ENCODE data around the gene SLIT1. TPM values are rescaled to one million over a fixed set of nuclear protein-coding genes. Genes with fewer than 3 reads are reported as not detected.

SLIT1 gene
- total RNA-seq, 1 donor from 2014 or later: under 0.01 TPM

DNA sequence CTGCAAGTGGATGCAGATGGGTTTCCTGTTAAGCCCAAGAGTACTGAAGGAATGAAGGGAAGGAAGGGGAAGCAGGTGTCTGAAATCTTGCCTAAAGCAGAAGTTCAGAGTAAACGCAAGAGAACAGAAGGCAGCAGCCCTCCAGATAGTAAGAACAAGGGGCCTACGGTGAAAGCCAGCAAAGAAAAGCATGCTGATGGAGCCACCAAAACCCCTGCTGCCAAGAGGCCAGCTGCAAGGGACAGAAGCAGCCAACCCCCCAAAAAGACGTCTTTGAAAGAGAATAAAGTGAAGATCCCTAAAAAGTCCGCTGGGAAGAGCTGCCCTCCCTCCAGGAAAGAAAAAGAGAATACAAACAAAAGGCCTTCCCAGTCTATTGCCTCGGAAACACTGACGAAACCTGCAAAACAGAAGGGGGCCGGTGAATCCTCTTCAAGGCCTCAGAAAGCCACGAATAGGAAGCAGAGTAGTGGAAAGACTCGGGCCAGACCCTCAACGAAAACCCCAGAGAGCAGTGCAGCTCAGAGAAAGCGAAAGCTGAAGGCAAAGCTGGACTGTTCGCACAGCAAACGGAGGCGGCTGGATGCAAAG is 201.1 kb downstream of the SLIT1 start:
- peak overlapping the region; percentile 31 for H3K27ac ChIP-seq (ENCODE audit: low read depth, low read length)
- peaks cover 0 to 3% (median 0%) of the 10 kb centered on the region in 3 donors for H3K4me1 ChIP-seq (ENCODE audit: control insufficient read depth in 3 of 3, insufficient read depth in 3 of 3, low read length in 3 of 3)

DNA sequence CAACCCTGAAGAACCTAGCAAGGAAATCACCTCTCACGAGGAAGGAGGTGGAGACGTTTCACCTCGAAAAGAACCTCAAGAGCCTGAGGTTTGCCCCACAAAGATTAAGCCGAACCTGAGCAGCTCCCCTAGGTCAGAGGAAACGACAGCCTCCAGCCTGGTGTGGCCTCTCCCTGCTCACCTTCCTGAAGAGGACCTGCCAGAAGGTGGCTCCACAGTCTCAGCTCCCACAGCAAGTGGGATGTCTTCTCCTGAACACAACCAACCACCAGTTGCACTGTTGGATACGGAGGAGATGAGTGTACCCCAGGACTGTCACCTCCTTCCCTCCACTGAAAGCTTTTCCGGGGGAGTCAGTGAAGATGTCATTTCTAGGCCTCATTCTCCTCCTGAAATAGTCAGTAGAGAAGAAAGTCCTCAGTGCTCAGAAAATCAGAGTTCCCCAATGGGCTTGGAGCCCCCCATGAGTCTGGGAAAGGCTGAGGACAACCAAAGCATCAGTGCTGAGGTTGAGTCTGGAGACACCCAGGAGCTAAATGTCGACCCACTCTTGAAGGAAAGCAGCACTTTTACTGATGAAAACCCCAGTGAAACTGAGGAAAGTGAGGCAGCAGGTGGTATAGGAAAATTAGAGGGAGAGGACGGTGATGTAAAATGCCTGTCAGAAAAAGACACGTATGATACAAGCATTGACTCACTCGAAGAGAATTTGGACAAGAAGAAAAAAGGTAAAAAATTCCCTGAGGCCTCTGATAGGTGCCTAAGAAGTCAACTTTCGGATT is 203.4 kb downstream of the SLIT1 start:
- no peaks in the 10 kb centered on the region for H3K27me3 ChIP-seq (ENCODE audit: control insufficient read depth in 3 of 3, insufficient read depth in 3 of 3, low read length in 3 of 3)

More for the DNA sequence above, 201.1 kb downstream of the SLIT1 start:
- H3K9ac ChIP-seq (ENCODE audit: low read depth in 1 of 3, low read length in 3 of 3): no peak overlapping the region
- H3K4me3 ChIP-seq (ENCODE audit: low read length in 3 of 3): no peak overlapping the region
- H3K9me3 ChIP-seq (ENCODE audit: control insufficient read depth in 3 of 3, low read length in 3 of 3): no peaks in the 10 kb centered on the region
- peaks cover 8 to 18% (median 18%) of the 10 kb centered on the region in 3 donors for H3K36me3 ChIP-seq (ENCODE audit: control insufficient read depth in 3 of 3, insufficient read depth in 3 of 3, low read length in 3 of 3)
- no peaks in the 10 kb centered on the region for H3K27me3 ChIP-seq (ENCODE audit: control insufficient read depth in 3 of 3, insufficient read depth in 3 of 3, low read length in 3 of 3)

DNA sequence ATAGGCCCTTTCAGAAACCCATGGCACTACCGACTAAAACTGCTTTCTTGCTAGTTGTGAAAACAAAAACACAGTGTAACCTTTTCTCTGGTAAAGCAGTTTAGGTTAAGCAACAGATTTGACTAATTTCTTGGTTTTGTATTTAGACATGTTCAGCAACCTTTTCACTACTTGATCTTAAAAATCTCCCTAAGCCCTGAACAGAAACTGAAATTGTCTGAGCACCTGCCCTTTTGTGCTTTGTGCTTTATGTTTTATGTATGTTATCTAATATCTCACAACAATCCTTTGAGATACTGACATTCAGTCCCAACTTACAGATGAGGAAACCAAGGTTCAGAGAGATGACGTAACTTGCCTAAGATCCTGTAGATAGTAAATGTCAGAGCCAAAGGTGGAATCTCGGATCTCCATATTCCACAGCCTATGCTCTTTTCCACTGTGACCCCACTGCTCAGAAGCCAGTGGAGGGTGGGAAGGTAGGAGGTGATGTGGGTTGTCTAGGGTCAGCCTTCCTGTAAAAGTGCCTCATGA is 207.1 kb downstream of the SLIT1 start:
- no peaks in the 10 kb centered on the region for H3K27me3 ChIP-seq (ENCODE audit: control insufficient read depth in 3 of 3, insufficient read depth in 3 of 3, low read length in 3 of 3)

More for the DNA sequence above, 203.4 kb downstream of the SLIT1 start:
- Histone ChIP-seq H3K27ac (ENCODE audit: low read depth, low read length) (no peak overlapping the region), H3K4me1 (ENCODE audit: control insufficient read depth in 3 of 3, insufficient read depth in 3 of 3, low read length in 3 of 3) (peaks cover 0 to 3% (median 0%) of the 10 kb centered on the region in 3 donors), H3K9ac (ENCODE audit: low read depth in 1 of 3, low read length in 3 of 3) (no peak overlapping the region), H3K4me3 (ENCODE audit: low read length in 3 of 3) (no peak overlapping the region), H3K9me3 (ENCODE audit: control insufficient read depth in 3 of 3, low read length in 3 of 3) (no peaks in the 10 kb centered on the region), H3K36me3 (ENCODE audit: control insufficient read depth in 3 of 3, insufficient read depth in 3 of 3, low read length in 3 of 3) (peaks cover 8 to 18% (median 18%) of the 10 kb centered on the region in 3 donors)

GRCh38 chr10:96975136-96975535 is 210.6 kb downstream of the SLIT1 start:
- Histone ChIP-seq H3K27me3 (ENCODE audit: control insufficient read depth in 3 of 3, insufficient read depth in 3 of 3, low read length in 3 of 3) (no peaks in the 10 kb centered on the region), H3K36me3 (ENCODE audit: control insufficient read depth in 3 of 3, insufficient read depth in 3 of 3, low read length in 3 of 3) (no peaks in the 10 kb centered on the region), H3K9ac (ENCODE audit: low read depth in 1 of 3, low read length in 3 of 3) (no peak overlapping the region), H3K4me1 (ENCODE audit: control insufficient read depth in 3 of 3, insufficient read depth in 3 of 3, low read length in 3 of 3) (no peaks in the 10 kb centered on the region), H3K4me3 (ENCODE audit: low read length in 3 of 3) (no peak overlapping the region), H3K27ac (ENCODE audit: low read depth, low read length) (no peak overlapping the region), H3K9me3 (ENCODE audit: control insufficient read depth in 3 of 3, low read length in 3 of 3) (no peaks in the 10 kb centered on the region)

More for the DNA sequence above, 207.1 kb downstream of the SLIT1 start:
- Histone ChIP-seq H3K4me3 (ENCODE audit: low read length in 3 of 3) (no peak overlapping the region), H3K36me3 (ENCODE audit: control insufficient read depth in 3 of 3, insufficient read depth in 3 of 3, low read length in 3 of 3) (peaks cover 8 to 18% (median 18%) of the 10 kb centered on the region in 3 donors), H3K4me1 (ENCODE audit: control insufficient read depth in 3 of 3, insufficient read depth in 3 of 3, low read length in 3 of 3) (no peaks in the 10 kb centered on the region), H3K9me3 (ENCODE audit: control insufficient read depth in 3 of 3, low read length in 3 of 3) (no peaks in the 10 kb centered on the region), H3K9ac (ENCODE audit: low read depth in 1 of 3, low read length in 3 of 3) (no peak overlapping the region), H3K27ac (ENCODE audit: low read depth, low read length) (no peak overlapping the region)

GRCh38 chr10:96973809-96974747 is 211.7 kb downstream of the SLIT1 start:
- Histone ChIP-seq H3K27me3 (ENCODE audit: control insufficient read depth in 3 of 3, insufficient read depth in 3 of 3, low read length in 3 of 3) (no peaks in the 10 kb centered on the region), H3K4me3 (ENCODE audit: low read length in 3 of 3) (no peak overlapping the region), H3K9ac (ENCODE audit: low read depth in 1 of 3, low read length in 3 of 3) (no peak overlapping the region), H3K4me1 (ENCODE audit: control insufficient read depth in 3 of 3, insufficient read depth in 3 of 3, low read length in 3 of 3) (no peaks in the 10 kb centered on the region), H3K36me3 (ENCODE audit: control insufficient read depth in 3 of 3, insufficient read depth in 3 of 3, low read length in 3 of 3) (no peaks in the 10 kb centered on the region), H3K27ac (ENCODE audit: low read depth, low read length) (no peak overlapping the region), H3K9me3 (ENCODE audit: control insufficient read depth in 3 of 3, low read length in 3 of 3) (no peaks in the 10 kb centered on the region)

DNA sequence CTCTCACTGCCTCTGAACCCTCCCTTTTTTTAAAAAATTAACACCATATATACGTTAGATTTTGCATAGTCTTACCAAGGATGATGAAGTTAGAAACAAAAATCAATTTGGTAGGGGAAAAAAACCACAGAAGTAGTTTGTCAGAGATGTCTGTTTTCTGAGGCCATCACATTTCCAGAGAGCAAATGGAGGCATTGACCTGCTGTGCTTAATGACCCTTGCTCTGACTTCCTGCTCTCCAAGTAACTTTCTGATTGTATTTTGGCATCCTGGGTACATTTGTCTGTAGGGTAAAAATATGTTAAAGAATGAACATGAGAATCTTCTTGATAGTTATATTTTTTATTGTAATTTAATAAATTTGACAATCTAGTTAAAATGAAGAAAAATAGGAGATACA is 213.5 kb downstream of the SLIT1 start:
- no peaks in the 10 kb centered on the region for H3K27me3 ChIP-seq (ENCODE audit: control insufficient read depth in 3 of 3, insufficient read depth in 3 of 3, low read length in 3 of 3)
- H3K4me1 ChIP-seq (ENCODE audit: control insufficient read depth in 3 of 3, insufficient read depth in 3 of 3, low read length in 3 of 3): no peaks in the 10 kb centered on the region
- no peak overlapping the region for H3K4me3 ChIP-seq (ENCODE audit: low read length in 3 of 3)
- H3K27ac ChIP-seq (ENCODE audit: low read depth, low read length): no peak overlapping the region
- no peaks in the 10 kb centered on the region for H3K9me3 ChIP-seq (ENCODE audit: control insufficient read depth in 3 of 3, low read length in 3 of 3)
- no peaks in the 10 kb centered on the region for H3K36me3 ChIP-seq (ENCODE audit: control insufficient read depth in 3 of 3, insufficient read depth in 3 of 3, low read length in 3 of 3)
- no peak overlapping the region for H3K9ac ChIP-seq (ENCODE audit: low read depth in 1 of 3, low read length in 3 of 3)

GRCh38 chr10:96971324-96971723 is 214.4 kb downstream of the SLIT1 start:
- Histone ChIP-seq H3K9me3 (ENCODE audit: control insufficient read depth in 3 of 3, low read length in 3 of 3) (no peaks in the 10 kb centered on the region), H3K36me3 (ENCODE audit: control insufficient read depth in 3 of 3, insufficient read depth in 3 of 3, low read length in 3 of 3) (no peaks in the 10 kb centered on the region), H3K9ac (ENCODE audit: low read depth in 1 of 3, low read length in 3 of 3) (no peak overlapping the region), H3K4me3 (ENCODE audit: low read length in 3 of 3) (no peak overlapping the region), H3K27ac (ENCODE audit: low read depth, low read length) (no peak overlapping the region), H3K27me3 (ENCODE audit: control insufficient read depth in 3 of 3, insufficient read depth in 3 of 3, low read length in 3 of 3) (no peaks in the 10 kb centered on the region), H3K4me1 (ENCODE audit: control insufficient read depth in 3 of 3, insufficient read depth in 3 of 3, low read length in 3 of 3) (no peaks in the 10 kb centered on the region)

GRCh38 chr10:96968682-96969423 is 216.9 kb downstream of the SLIT1 start:
- Histone ChIP-seq H3K27ac (ENCODE audit: low read depth, low read length) (no peak overlapping the region), H3K36me3 (ENCODE audit: control insufficient read depth in 3 of 3, insufficient read depth in 3 of 3, low read length in 3 of 3) (no peaks in the 10 kb centered on the region), H3K9me3 (ENCODE audit: control insufficient read depth in 3 of 3, low read length in 3 of 3) (no peaks in the 10 kb centered on the region), H3K4me1 (ENCODE audit: control insufficient read depth in 3 of 3, insufficient read depth in 3 of 3, low read length in 3 of 3) (no peaks in the 10 kb centered on the region), H3K4me3 (ENCODE audit: low read length in 3 of 3) (no peak overlapping the region), H3K27me3 (ENCODE audit: control insufficient read depth in 3 of 3, insufficient read depth in 3 of 3, low read length in 3 of 3) (no peaks in the 10 kb centered on the region), H3K9ac (ENCODE audit: low read depth in 1 of 3, low read length in 3 of 3) (no peak overlapping the region)

GRCh38 chr10:96967847-96968246 is 217.9 kb downstream of the SLIT1 start:
- H3K4me1 ChIP-seq (ENCODE audit: control insufficient read depth in 3 of 3, insufficient read depth in 3 of 3, low read length in 3 of 3): peaks cover 0 to 3% (median 0%) of the 10 kb centered on the region in 3 donors
- no peaks in the 10 kb centered on the region for H3K36me3 ChIP-seq (ENCODE audit: control insufficient read depth in 3 of 3, insufficient read depth in 3 of 3, low read length in 3 of 3)
- H3K9me3 ChIP-seq (ENCODE audit: control insufficient read depth in 3 of 3, low read length in 3 of 3): no peaks in the 10 kb centered on the region
- H3K9ac ChIP-seq (ENCODE audit: low read depth in 1 of 3, low read length in 3 of 3): no peak overlapping the region
- H3K27me3 ChIP-seq (ENCODE audit: control insufficient read depth in 3 of 3, insufficient read depth in 3 of 3, low read length in 3 of 3): no peaks in the 10 kb centered on the region
- H3K4me3 ChIP-seq (ENCODE audit: low read length in 3 of 3): no peak overlapping the region
- no peak overlapping the region for H3K27ac ChIP-seq (ENCODE audit: low read depth, low read length)

Data from skeletal muscle tissue (tissue), 4 donors.